Measurements from ENCODE around the gene KCNK4. TPM values are rescaled to one million over a fixed set of nuclear protein-coding genes. Genes with fewer than 3 reads are reported as not detected.

Gene KCNK4
- total and polyA plus RNA-seq, 2 of the 13 experiments (the other 11 are each of a cell fraction or from before 2014, with no cell fraction given): not detected

DNA sequence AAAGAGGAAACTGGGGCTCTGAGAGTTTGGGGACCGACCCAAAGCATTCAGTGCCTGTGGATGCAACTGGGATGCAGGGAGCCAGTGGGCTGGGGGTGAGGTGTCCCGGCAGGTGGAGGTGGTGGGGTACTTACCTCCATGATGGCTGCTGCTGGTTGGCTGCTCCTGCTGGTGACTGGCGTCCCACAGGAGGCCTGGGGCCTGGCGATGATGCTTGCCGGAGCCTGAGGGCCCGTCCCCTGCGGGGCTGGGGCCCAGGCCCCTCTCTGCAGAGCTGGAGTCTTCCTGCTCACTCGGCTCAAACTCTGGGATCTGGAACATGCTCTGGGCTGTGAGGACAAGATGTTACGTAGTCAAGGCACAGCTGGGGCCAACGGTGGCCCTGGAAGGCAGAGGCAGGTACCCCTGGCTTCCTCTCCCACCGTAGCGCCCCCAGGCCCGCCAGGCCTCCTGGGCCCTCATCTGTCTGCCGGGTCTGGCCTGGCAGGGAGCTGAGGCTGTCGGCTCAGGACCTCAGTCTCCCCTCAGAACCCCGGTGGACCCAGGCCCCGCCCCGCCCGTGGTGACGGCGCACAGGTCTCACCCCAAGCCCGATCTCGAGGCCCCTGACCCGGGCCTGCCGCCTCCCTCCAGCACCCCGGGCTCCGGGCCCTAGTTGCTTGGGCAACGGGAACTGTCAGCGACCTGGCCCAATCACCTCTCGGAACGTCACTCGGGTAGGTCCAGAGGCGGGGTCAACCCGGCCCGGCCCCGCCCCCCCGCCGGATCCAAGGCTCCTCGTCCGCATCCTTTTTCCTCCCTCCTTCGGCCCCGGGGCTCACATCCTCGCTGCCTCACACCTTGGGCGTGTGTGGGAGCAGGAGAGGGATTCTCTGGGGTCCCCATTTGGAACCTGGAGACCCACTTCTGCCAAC, 6.8 kb upstream of the KCNK4 start, which contains the start of gene BAD (continued):
- TF ChIP-seq ZNF143 (CRISPR knock-in tag; IDR thresholded peaks at IDR 0.05): no peak
- TF ChIP-seq ZNF550 (CRISPR knock-in tag; IDR thresholded peaks at IDR 0.05; ENCODE audit: borderline replicate concordance): no peak
- no peak for TF ChIP-seq RBAK (CRISPR knock-in tag; IDR thresholded peaks at IDR 0.05)
- TF ChIP-seq, protein P1, sequence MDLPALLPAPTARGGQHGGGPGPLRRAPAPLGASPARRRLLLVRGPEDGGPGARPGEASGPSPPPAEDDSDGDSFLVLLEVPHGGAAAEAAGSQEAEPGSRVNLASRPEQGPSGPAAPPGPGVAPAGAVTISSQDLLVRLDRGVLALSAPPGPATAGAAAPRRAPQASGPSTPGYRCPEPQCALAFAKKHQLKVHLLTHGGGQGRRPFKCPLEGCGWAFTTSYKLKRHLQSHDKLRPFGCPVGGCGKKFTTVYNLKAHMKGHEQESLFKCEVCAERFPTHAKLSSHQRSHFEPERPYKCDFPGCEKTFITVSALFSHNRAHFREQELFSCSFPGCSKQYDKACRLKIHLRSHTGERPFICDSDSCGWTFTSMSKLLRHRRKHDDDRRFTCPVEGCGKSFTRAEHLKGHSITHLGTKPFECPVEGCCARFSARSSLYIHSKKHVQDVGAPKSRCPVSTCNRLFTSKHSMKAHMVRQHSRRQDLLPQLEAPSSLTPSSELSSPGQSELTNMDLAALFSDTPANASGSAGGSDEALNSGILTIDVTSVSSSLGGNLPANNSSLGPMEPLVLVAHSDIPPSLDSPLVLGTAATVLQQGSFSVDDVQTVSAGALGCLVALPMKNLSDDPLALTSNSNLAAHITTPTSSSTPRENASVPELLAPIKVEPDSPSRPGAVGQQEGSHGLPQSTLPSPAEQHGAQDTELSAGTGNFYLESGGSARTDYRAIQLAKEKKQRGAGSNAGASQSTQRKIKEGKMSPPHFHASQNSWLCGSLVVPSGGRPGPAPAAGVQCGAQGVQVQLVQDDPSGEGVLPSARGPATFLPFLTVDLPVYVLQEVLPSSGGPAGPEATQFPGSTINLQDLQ (CRISPR knock-in tag; IDR thresholded peaks at IDR 0.05): no peak
- TF ChIP-seq, protein P2, sequence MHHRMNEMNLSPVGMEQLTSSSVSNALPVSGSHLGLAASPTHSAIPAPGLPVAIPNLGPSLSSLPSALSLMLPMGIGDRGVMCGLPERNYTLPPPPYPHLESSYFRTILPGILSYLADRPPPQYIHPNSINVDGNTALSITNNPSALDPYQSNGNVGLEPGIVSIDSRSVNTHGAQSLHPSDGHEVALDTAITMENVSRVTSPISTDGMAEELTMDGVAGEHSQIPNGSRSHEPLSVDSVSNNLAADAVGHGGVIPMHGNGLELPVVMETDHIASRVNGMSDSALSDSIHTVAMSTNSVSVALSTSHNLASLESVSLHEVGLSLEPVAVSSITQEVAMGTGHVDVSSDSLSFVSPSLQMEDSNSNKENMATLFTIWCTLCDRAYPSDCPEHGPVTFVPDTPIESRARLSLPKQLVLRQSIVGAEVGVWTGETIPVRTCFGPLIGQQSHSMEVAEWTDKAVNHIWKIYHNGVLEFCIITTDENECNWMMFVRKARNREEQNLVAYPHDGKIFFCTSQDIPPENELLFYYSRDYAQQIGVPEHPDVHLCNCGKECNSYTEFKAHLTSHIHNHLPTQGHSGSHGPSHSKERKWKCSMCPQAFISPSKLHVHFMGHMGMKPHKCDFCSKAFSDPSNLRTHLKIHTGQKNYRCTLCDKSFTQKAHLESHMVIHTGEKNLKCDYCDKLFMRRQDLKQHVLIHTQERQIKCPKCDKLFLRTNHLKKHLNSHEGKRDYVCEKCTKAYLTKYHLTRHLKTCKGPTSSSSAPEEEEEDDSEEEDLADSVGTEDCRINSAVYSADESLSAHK (CRISPR knock-in tag; IDR thresholded peaks at IDR 0.05; ENCODE audit: borderline replicate concordance): no peak
- TF ChIP-seq SALL1 (CRISPR knock-in tag; IDR thresholded peaks at IDR 0.05): 0 out of 2 replicates have a peak, but pooled peaks have one; percentile 15
- TF ChIP-seq GPN1 (CRISPR knock-in tag; IDR thresholded peaks at IDR 0.05; ENCODE audit: borderline replicate concordance): no peak
- TF ChIP-seq, protein P3, sequence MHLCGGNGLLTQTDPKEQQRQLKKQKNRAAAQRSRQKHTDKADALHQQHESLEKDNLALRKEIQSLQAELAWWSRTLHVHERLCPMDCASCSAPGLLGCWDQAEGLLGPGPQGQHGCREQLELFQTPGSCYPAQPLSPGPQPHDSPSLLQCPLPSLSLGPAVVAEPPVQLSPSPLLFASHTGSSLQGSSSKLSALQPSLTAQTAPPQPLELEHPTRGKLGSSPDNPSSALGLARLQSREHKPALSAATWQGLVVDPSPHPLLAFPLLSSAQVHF (CRISPR knock-in tag; IDR thresholded peaks at IDR 0.05): no peak
- no peak for TF ChIP-seq TOE1 (CRISPR knock-in tag; IDR thresholded peaks at IDR 0.05)
- TF ChIP-seq PRPF4 (IDR thresholded peaks at IDR 0.05; ENCODE audit: low read depth, low read length, poor library complexity, severe bottlenecking): no peak
- TF ChIP-seq, protein P4, sequence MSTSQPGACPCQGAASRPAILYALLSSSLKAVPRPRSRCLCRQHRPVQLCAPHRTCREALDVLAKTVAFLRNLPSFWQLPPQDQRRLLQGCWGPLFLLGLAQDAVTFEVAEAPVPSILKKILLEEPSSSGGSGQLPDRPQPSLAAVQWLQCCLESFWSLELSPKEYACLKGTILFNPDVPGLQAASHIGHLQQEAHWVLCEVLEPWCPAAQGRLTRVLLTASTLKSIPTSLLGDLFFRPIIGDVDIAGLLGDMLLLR (CRISPR knock-in tag; IDR thresholded peaks at IDR 0.05): no peak
- TF ChIP-seq SSRP1 (CRISPR knock-in tag; IDR thresholded peaks at IDR 0.05): no peak
- TF ChIP-seq, protein P5, sequence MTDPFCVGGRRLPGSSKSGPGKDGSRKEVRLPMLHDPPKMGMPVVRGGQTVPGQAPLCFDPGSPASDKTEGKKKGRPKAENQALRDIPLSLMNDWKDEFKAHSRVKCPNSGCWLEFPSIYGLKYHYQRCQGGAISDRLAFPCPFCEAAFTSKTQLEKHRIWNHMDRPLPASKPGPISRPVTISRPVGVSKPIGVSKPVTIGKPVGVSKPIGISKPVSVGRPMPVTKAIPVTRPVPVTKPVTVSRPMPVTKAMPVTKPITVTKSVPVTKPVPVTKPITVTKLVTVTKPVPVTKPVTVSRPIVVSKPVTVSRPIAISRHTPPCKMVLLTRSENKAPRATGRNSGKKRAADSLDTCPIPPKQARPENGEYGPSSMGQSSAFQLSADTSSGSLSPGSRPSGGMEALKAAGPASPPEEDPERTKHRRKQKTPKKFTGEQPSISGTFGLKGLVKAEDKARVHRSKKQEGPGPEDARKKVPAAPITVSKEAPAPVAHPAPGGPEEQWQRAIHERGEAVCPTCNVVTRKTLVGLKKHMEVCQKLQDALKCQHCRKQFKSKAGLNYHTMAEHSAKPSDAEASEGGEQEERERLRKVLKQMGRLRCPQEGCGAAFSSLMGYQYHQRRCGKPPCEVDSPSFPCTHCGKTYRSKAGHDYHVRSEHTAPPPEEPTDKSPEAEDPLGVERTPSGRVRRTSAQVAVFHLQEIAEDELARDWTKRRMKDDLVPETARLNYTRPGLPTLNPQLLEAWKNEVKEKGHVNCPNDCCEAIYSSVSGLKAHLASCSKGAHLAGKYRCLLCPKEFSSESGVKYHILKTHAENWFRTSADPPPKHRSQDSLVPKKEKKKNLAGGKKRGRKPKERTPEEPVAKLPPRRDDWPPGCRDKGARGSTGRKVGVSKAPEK (CRISPR knock-in tag; IDR thresholded peaks at IDR 0.05; ENCODE audit: borderline replicate concordance): no peak
- TF ChIP-seq NRL (CRISPR knock-in tag; IDR thresholded peaks at IDR 0.05; ENCODE audit: borderline replicate concordance): 0 out of 2 replicates have a peak, but pooled peaks have one; percentile 10
- TF ChIP-seq SIN3B (IDR thresholded peaks at IDR 0.05; ENCODE audit: low read length): no peak
- TF ChIP-seq RARA (CRISPR knock-in tag; IDR thresholded peaks at IDR 0.05): no peak
- TF ChIP-seq ZNF251 (CRISPR knock-in tag; IDR thresholded peaks at IDR 0.05): no peak
- TF ChIP-seq ZNF430 (CRISPR knock-in tag; IDR thresholded peaks at IDR 0.05): no peak
- no peak; the same call in 1 of the 2 replicates for TF ChIP-seq ZSCAN22 (CRISPR knock-in tag; IDR thresholded peaks at IDR 0.05)

All from HepG2 (cell line).